Choroid plexus epithelial cell (primary cell): ENCODE data around the gene MACROH2A2.
A peak's percentile ranks its signal among the peaks of the same experiment; 100 is the strongest.

Experiments
- DNase-seq: peaks from one replicate; pipeline ENCODE4 v3.0.0-alpha.2; 2010; ENCODE audit warnings: low read depth
- H3K4me3 ChIP-seq: 2 replicates; pipeline ENCODE4 v1.5.1; 2011; ENCODE audit warnings: low read depth, mild to moderate bottlenecking, control low read depth, low read length, moderate library complexity
- TF ChIP-seq, protein P1 (sequence below): conservative IDR thresholded peaks from 2 replicates; pipeline ENCODE4 v1.5.1; 2011; ENCODE audit warnings: low read depth, mild to moderate bottlenecking, control low read depth, inconsistent platforms, low read length, moderate library complexity

The MACROH2A2 gene

GRCh38 chr10:70142555-70142954 lies 89.9 kb downstream of the MACROH2A2 start:
- no peak overlapping the region for H3K4me3 ChIP-seq
- TF ChIP-seq, protein P1, sequence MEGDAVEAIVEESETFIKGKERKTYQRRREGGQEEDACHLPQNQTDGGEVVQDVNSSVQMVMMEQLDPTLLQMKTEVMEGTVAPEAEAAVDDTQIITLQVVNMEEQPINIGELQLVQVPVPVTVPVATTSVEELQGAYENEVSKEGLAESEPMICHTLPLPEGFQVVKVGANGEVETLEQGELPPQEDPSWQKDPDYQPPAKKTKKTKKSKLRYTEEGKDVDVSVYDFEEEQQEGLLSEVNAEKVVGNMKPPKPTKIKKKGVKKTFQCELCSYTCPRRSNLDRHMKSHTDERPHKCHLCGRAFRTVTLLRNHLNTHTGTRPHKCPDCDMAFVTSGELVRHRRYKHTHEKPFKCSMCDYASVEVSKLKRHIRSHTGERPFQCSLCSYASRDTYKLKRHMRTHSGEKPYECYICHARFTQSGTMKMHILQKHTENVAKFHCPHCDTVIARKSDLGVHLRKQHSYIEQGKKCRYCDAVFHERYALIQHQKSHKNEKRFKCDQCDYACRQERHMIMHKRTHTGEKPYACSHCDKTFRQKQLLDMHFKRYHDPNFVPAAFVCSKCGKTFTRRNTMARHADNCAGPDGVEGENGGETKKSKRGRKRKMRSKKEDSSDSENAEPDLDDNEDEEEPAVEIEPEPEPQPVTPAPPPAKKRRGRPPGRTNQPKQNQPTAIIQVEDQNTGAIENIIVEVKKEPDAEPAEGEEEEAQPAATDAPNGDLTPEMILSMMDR: no peak
- DNase-seq: no peak

GRCh38 chr10:70144372-70145110 lies 91.9 kb downstream of the MACROH2A2 start:
- no peak overlapping the region for H3K4me3 ChIP-seq
- TF ChIP-seq, protein P1: no peak
- DNase-seq: no peak

GRCh38 chr10:70145166-70145665 lies 92.6 kb downstream of the MACROH2A2 start:
- TF ChIP-seq, protein P1: no peak
- peak overlapping the region; percentile 64 for H3K4me3 ChIP-seq
- no peak for DNase-seq

- TF ChIP-seq, protein P1: peak; percentile 23
- DNase-seq: peak; percentile 58
- peak overlapping the region; percentile 64 for H3K4me3 ChIP-seq
Observed at GRCh38 chr10:70145666-70146488, 93.2 kb downstream of the MACROH2A2 start.

- DNase-seq: peak; percentile 99
- peak within 1 kb of the TSS; percentile 64 for H3K4me3 ChIP-seq
- TF ChIP-seq, protein P1: peak; percentile 76
Observed at GRCh38 chr10:70146489-70147258, 94.0 kb downstream of the MACROH2A2 start, which contains the start of gene TYSND1. Gene TYSND1, minus strand, starts transcription at chr10:70146700. Its CDS starts 114 bp downstream, at chr10:70146586.

DNA sequence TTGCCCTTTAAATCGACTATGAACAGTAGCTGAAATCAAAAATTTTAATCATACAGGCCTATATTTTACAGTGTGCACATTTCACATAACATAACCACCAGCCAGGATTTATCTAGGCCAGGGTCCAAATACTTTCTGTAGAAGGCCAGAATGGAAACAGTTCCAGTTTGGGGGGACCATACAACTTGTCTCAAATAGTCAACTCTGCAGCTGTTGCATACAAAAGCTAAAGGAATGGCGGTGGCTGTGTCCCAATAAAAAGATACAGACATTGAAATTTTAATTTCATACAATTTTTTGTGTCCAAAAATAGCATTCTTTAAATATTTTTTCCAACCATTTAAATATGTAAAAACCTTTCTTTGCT lies 94.6 kb downstream of the MACROH2A2 start:
- TF ChIP-seq, protein P1: no peak
- H3K4me3 ChIP-seq: no peak overlapping the region
- DNase-seq: no peak
